ENCODE measurements around the gene MYCT1. TPM values are rescaled to one million over a fixed set of nuclear protein-coding genes. Genes with fewer than 3 reads are reported as not detected.

Gene MYCT1
- total RNA-seq, 2 experiments from 2014 or later = not detected

GRCh38 chr6:152720974-152721373 lies 23.3 kb downstream of the MYCT1 start:
- ChIA-PET CTCF (no interaction called here), POLR2A (no interaction called here)

- ChIA-PET POLR2A (no interaction called here), CTCF (no interaction called here)
These were observed 24.3 kb downstream of the MYCT1 start for GRCh38 chr6:152721956-152722355.

GRCh38 chr6:152723398-152723797 lies 25.7 kb downstream of the MYCT1 start:
- POLR2A ChIA-PET = no interaction called here

GRCh38 chr6:152726313-152726712 lies 28.6 kb downstream of the MYCT1 start:
- CTCF ChIA-PET = no interaction called here
- POLR2A ChIA-PET = no interaction called here

More at GRCh38 chr6:152723398-152723797, 25.7 kb downstream of the MYCT1 start:
- CTCF ChIA-PET = no interaction called here

GRCh38 chr6:152727507-152727906 lies 29.8 kb downstream of the MYCT1 start:
- ChIA-PET POLR2A (no interaction called here), CTCF (no interaction called here)

GRCh38 chr6:152734630-152735029 lies 36.9 kb downstream of the MYCT1 start:
- ChIA-PET POLR2A (no interaction called here), CTCF (no interaction called here)

- ChIA-PET POLR2A (no interaction called here), CTCF (no interaction called here)
These were observed 39.1 kb downstream of the MYCT1 start for GRCh38 chr6:152736687-152737273.

GRCh38 chr6:152745509-152746171 lies 47.9 kb downstream of the MYCT1 start:
- CTCF ChIA-PET = no interaction called here
- POLR2A ChIA-PET = no interaction called here

GRCh38 chr6:152746172-152746553 lies 48.5 kb downstream of the MYCT1 start:
- POLR2A ChIA-PET = no interaction called here
- CTCF ChIA-PET = no interaction called here

GRCh38 chr6:152748843-152749242 lies 51.1 kb downstream of the MYCT1 start:
- POLR2A ChIA-PET = no interaction called here
- CTCF ChIA-PET = no interaction called here

- POLR2A ChIA-PET = no interaction called here
- CTCF ChIA-PET = no interaction called here
These were observed 51.6 kb downstream of the MYCT1 start for GRCh38 chr6:152749336-152749735.

- ChIA-PET CTCF (no interaction called here), POLR2A (no interaction called here)
These were observed 53.0 kb downstream of the MYCT1 start, which contains the start of gene VIP for GRCh38 chr6:152750694-152751093. Gene VIP (plus strand): TSS chr6:152750797. CDS start chr6:152752178, 1,381 bp downstream.

- CTCF ChIA-PET = no interaction called here
- POLR2A ChIA-PET = no interaction called here
These were observed 67.6 kb downstream of the MYCT1 start for GRCh38 chr6:152765331-152765730.

- ChIA-PET POLR2A (no interaction called here), CTCF (no interaction called here)
These were observed 71.5 kb downstream of the MYCT1 start for GRCh38 chr6:152769159-152769558.

GRCh38 chr6:152769993-152770392 lies 72.3 kb downstream of the MYCT1 start:
- ChIA-PET CTCF (no interaction called here), POLR2A (interaction anchor here (0.5 kb wide), 1 partner anchor 568 kb away, joined by 4 read pairs; no protein-coding TSS in a partner anchor)

GRCh38 chr6:152771061-152771687 lies 73.5 kb downstream of the MYCT1 start:
- POLR2A ChIA-PET = no interaction called here
- CTCF ChIA-PET = no interaction called here

Other genes with a start within 250 kb of the MYCT1 start
- gene SYNE1, start 60.5 kb upstream of the MYCT1 start, total RNA-seq = 10 to 100 TPM; 21.5 to 24.4 TPM
- gene VIP, start 52.9 kb downstream of the MYCT1 start, total RNA-seq = not detected

Data from activated CD8-positive, alpha-beta memory T cell treated with anti-CD3 and anti-CD28 coated beads for 36 hours (primary cell).